CD4-positive, alpha-beta T cell treated with Interleukin-6 for 4 hours (primary cell): ENCODE results near the gene METTL13.

Experiments used
- DNase-seq: peaks from one replicate; pipeline ENCODE4 v3.0.0-alpha.2; 2020; ENCODE audit warnings: mixed read lengths

Gene METTL13

GRCh38 chr1:171803045-171803444 is 21.6 kb downstream of the METTL13 start:
- no peak for DNase-seq

GRCh38 chr1:171803461-171804022 is 22.1 kb downstream of the METTL13 start:
- no peak for DNase-seq

GRCh38 chr1:171805395-171806115 is 24.1 kb downstream of the METTL13 start:
- no peak for DNase-seq

- no peak for DNase-seq
Measured at GRCh38 chr1:171807556-171807955, 26.1 kb downstream of the METTL13 start.

- no peak for DNase-seq
Measured at GRCh38 chr1:171809834-171810233, 28.4 kb downstream of the METTL13 start.

GRCh38 chr1:171811672-171812071 is 30.2 kb downstream of the METTL13 start:
- DNase-seq = no peak

GRCh38 chr1:171814692-171815091 is 33.2 kb downstream of the METTL13 start:
- no peak for DNase-seq

- DNase-seq = no peak
Measured at GRCh38 chr1:171816300-171816901, 34.9 kb downstream of the METTL13 start.

- peak; percentile 18 for DNase-seq
Measured at GRCh38 chr1:171817511-171818265, 36.2 kb downstream of the METTL13 start.

- DNase-seq = no peak
Measured at GRCh38 chr1:171819946-171820345, 38.5 kb downstream of the METTL13 start.

- DNase-seq = no peak
Measured at GRCh38 chr1:171826973-171827372, 45.5 kb downstream of the METTL13 start.

- no peak for DNase-seq
Measured at GRCh38 chr1:171828794-171829193, 47.3 kb downstream of the METTL13 start.

GRCh38 chr1:171833091-171833825 is 51.8 kb downstream of the METTL13 start:
- no peak for DNase-seq

- DNase-seq = no peak
Measured at GRCh38 chr1:171834821-171835220, 53.4 kb downstream of the METTL13 start.

- no peak for DNase-seq
Measured at GRCh38 chr1:171835891-171836290, 54.4 kb downstream of the METTL13 start.

GRCh38 chr1:171841050-171841910 is 59.8 kb downstream of the METTL13 start, which contains the start of gene DNM3:
Gene DNM3, plus strand, starts transcription at chr1:171841498. Its CDS starts 159 bp downstream, at chr1:171841657.
- DNase-seq = peak; percentile 77

GRCh38 chr1:171841931-171842761 is 60.7 kb downstream of the METTL13 start:
- peak; percentile 44 for DNase-seq

- DNase-seq = no peak
Measured at GRCh38 chr1:171844381-171844780, 62.9 kb downstream of the METTL13 start.

GRCh38 chr1:171845998-171846397 is 64.5 kb downstream of the METTL13 start:
- DNase-seq = no peak
